BLaER1 (cell line): ENCODE results near the gene VIPR2.

Source experiments
- H3K27ac ChIP-seq: shearing (Covaris generic); formaldehyde crosslinking; 2 replicates; pipeline ENCODE4 v1.8.1; 2022
- H3K27me3 ChIP-seq: shearing (Covaris generic); formaldehyde crosslinking; 2 replicates; pipeline ENCODE4 v1.8.1; 2022
- H3K36me3 ChIP-seq: shearing (Covaris generic); formaldehyde crosslinking; 2 replicates; pipeline ENCODE4 v1.8.1; 2022
- H3K4me1 ChIP-seq: shearing (Covaris generic); formaldehyde crosslinking; 2 replicates; pipeline ENCODE4 v1.8.1; 2022
- H3K4me2 ChIP-seq: shearing (Covaris generic); formaldehyde crosslinking; 2 replicates; pipeline ENCODE4 v1.8.1; 2022
- H3K4me3 ChIP-seq: shearing (Covaris generic); formaldehyde crosslinking; 2 replicates; pipeline ENCODE4 v1.8.1; 2022
- H3K9ac ChIP-seq: shearing (Covaris generic); formaldehyde crosslinking; 2 replicates; pipeline ENCODE4 v1.8.1; 2022
- H3K9me3 ChIP-seq: shearing (Covaris generic); formaldehyde crosslinking; 2 replicates; pipeline ENCODE4 v1.8.1; 2022
- H4K20me1 ChIP-seq: shearing (Covaris generic); formaldehyde crosslinking; 2 replicates; pipeline ENCODE4 v1.8.1; 2022
- Cebpa-rat ChIP-seq: shearing (Covaris generic); IDR thresholded peaks from 2 replicates; pipeline ENCODE4 v1.8.1; 2022

The VIPR2 gene

GRCh38 chr7:159036916-159037605 lies 107.6 kb downstream of the VIPR2 start:
- peak overlapping the region; percentile 38 for H3K4me2 ChIP-seq
- no peak for TF ChIP-seq Cebpa-rat
- H3K4me3 ChIP-seq = no peak overlapping the region
- H3K36me3 ChIP-seq = no peaks in the 10 kb centered on the region
- H3K9ac ChIP-seq = no peak overlapping the region
- H3K27me3 ChIP-seq = peaks cover 5% of the 10 kb centered on the region; the same call in 1 of the 2 replicates
- H3K9me3 ChIP-seq = 0 out of 2 replicates have a peak, but pooled peaks cover 4% of the 10 kb centered on the region
- H3K27ac ChIP-seq = no peak overlapping the region
- no peaks in the 10 kb centered on the region for H4K20me1 ChIP-seq
- peaks cover 87% of the 10 kb centered on the region for H3K4me1 ChIP-seq

GRCh38 chr7:159035571-159036073 lies 109.0 kb downstream of the VIPR2 start:
- H3K4me3 ChIP-seq = no peak overlapping the region
- H3K9ac ChIP-seq = no peak overlapping the region
- H4K20me1 ChIP-seq = no peaks in the 10 kb centered on the region
- H3K27me3 ChIP-seq = peaks cover 19% of the 10 kb centered on the region
- H3K36me3 ChIP-seq = no peaks in the 10 kb centered on the region
- H3K9me3 ChIP-seq = no peaks in the 10 kb centered on the region
- TF ChIP-seq Cebpa-rat = no peak
- H3K4me2 ChIP-seq = peak overlapping the region; percentile 62
- H3K27ac ChIP-seq = no peak overlapping the region
- peaks cover 87% of the 10 kb centered on the region for H3K4me1 ChIP-seq

GRCh38 chr7:159034988-159035387 lies 109.7 kb downstream of the VIPR2 start:
- Histone ChIP-seq H3K4me3 (no peak overlapping the region), H3K27ac (no peak overlapping the region), H3K9ac (no peak overlapping the region; the same call in 1 of the 2 replicates), H3K9me3 (no peaks in the 10 kb centered on the region), H4K20me1 (no peaks in the 10 kb centered on the region), H3K4me1 (peaks cover 87% of the 10 kb centered on the region), H3K4me2 (peak overlapping the region; percentile 62), H3K27me3 (peaks cover 25% of the 10 kb centered on the region), H3K36me3 (no peaks in the 10 kb centered on the region)
- no peak for TF ChIP-seq Cebpa-rat

- Histone ChIP-seq H3K27me3 (peaks cover 31% of the 10 kb centered on the region), H4K20me1 (no peaks in the 10 kb centered on the region), H3K9me3 (no peaks in the 10 kb centered on the region), H3K4me2 (peak overlapping the region; percentile 62), H3K27ac (no peak overlapping the region), H3K4me1 (peaks cover 87% of the 10 kb centered on the region), H3K36me3 (no peaks in the 10 kb centered on the region), H3K4me3 (no peak overlapping the region), H3K9ac (no peak overlapping the region)
- TF ChIP-seq Cebpa-rat = no peak
Measured at GRCh38 chr7:159034394-159034793, 110.3 kb downstream of the VIPR2 start.

GRCh38 chr7:159033956-159034355 lies 110.7 kb downstream of the VIPR2 start:
- Histone ChIP-seq H3K36me3 (no peaks in the 10 kb centered on the region), H3K9me3 (no peaks in the 10 kb centered on the region), H4K20me1 (no peaks in the 10 kb centered on the region), H3K9ac (no peak overlapping the region), H3K4me3 (no peak overlapping the region), H3K27ac (no peak overlapping the region), H3K27me3 (peaks cover 36% of the 10 kb centered on the region), H3K4me1 (peaks cover 87% of the 10 kb centered on the region), H3K4me2 (peak overlapping the region; percentile 62; the same call in 1 of the 2 replicates)
- TF ChIP-seq Cebpa-rat = no peak

GRCh38 chr7:159033473-159033825 lies 111.2 kb downstream of the VIPR2 start:
- TF ChIP-seq Cebpa-rat = no peak
- no peak overlapping the region for H3K4me3 ChIP-seq
- H3K9me3 ChIP-seq = no peaks in the 10 kb centered on the region
- H3K36me3 ChIP-seq = no peaks in the 10 kb centered on the region
- no peaks in the 10 kb centered on the region for H4K20me1 ChIP-seq
- no peak overlapping the region for H3K4me2 ChIP-seq
- peaks cover 41% of the 10 kb centered on the region for H3K27me3 ChIP-seq
- no peak overlapping the region for H3K27ac ChIP-seq
- peaks cover 87% of the 10 kb centered on the region for H3K4me1 ChIP-seq
- no peak overlapping the region for H3K9ac ChIP-seq

- Histone ChIP-seq H3K9ac (no peak overlapping the region), H3K4me2 (no peak overlapping the region), H4K20me1 (no peaks in the 10 kb centered on the region), H3K9me3 (no peaks in the 10 kb centered on the region), H3K4me1 (peaks cover 87% of the 10 kb centered on the region), H3K4me3 (no peak overlapping the region), H3K27me3 (peaks cover 46% of the 10 kb centered on the region), H3K36me3 (no peaks in the 10 kb centered on the region), H3K27ac (no peak overlapping the region)
- no peak for TF ChIP-seq Cebpa-rat
Measured at GRCh38 chr7:159032753-159033472, 111.8 kb downstream of the VIPR2 start.

GRCh38 chr7:159032322-159032721 lies 112.3 kb downstream of the VIPR2 start:
- Histone ChIP-seq H3K4me1 (peaks cover 91% of the 10 kb centered on the region), H3K4me2 (no peak overlapping the region), H4K20me1 (no peaks in the 10 kb centered on the region), H3K27me3 (peaks cover 52% of the 10 kb centered on the region), H3K9me3 (no peaks in the 10 kb centered on the region), H3K4me3 (no peak overlapping the region), H3K27ac (no peak overlapping the region), H3K9ac (no peak overlapping the region), H3K36me3 (no peaks in the 10 kb centered on the region)
- TF ChIP-seq Cebpa-rat = no peak

GRCh38 chr7:159031750-159032149 lies 112.9 kb downstream of the VIPR2 start:
- Histone ChIP-seq H4K20me1 (no peaks in the 10 kb centered on the region), H3K4me3 (no peak overlapping the region), H3K36me3 (no peaks in the 10 kb centered on the region), H3K27ac (no peak overlapping the region), H3K9me3 (no peaks in the 10 kb centered on the region), H3K9ac (no peak overlapping the region), H3K27me3 (peaks cover 58% of the 10 kb centered on the region), H3K4me2 (peak overlapping the region; percentile 95), H3K4me1 (peaks cover 91% of the 10 kb centered on the region)
- TF ChIP-seq Cebpa-rat = no peak

- no peak for TF ChIP-seq Cebpa-rat
- H3K9ac ChIP-seq = peak overlapping the region; percentile 60
- peak overlapping the region; percentile 95 for H3K4me2 ChIP-seq
- H3K36me3 ChIP-seq = no peaks in the 10 kb centered on the region
- H3K9me3 ChIP-seq = no peaks in the 10 kb centered on the region
- H4K20me1 ChIP-seq = no peaks in the 10 kb centered on the region; the same call in 1 of the 2 replicates
- H3K27me3 ChIP-seq = peaks cover 63% of the 10 kb centered on the region
- H3K27ac ChIP-seq = no peak overlapping the region
- H3K4me3 ChIP-seq = peak overlapping the region; percentile 68
- peaks cover 91% of the 10 kb centered on the region for H3K4me1 ChIP-seq
Measured at GRCh38 chr7:159031135-159031701, 113.4 kb downstream of the VIPR2 start.
